OCI-LY7 (cell line): ENCODE data around the gene C6orf89. TPM values are rescaled to one million over a fixed set of nuclear protein-coding genes. Genes with fewer than 3 reads are reported as not detected.
A peak's percentile ranks its signal among the peaks of the same experiment; 100 is the strongest.

ENCODE experiments used
- BruUV-seq: library from RNA; stranded (reverse); fragments of 400-500 nt; replicated peaks from 2 replicates; lab custom pipeline; 2021; lab: Mats Ljungman, UMichigan
- CTCF ChIA-PET: fragments of 300-600 bp; sonication (Branson Sonifier 250); formaldehyde crosslinking; loops from one replicate; lab custom pipeline; 2022; ENCODE audit warnings: antibody characterized with exemption; ENCODE audit not compliant: unreplicated experiment; lab: Charles Lee
- POLR2A ChIA-PET: fragments of 300-600 bp; sonication (Branson Sonifier 250); formaldehyde crosslinking; loops from one replicate; lab custom pipeline; 2022; ENCODE audit warnings: antibody characterized with exemption; lab: Charles Lee
- DNase-seq: peaks from one replicate; pipeline ENCODE4 v3.0.0-alpha.2; 2015; ENCODE audit warnings: low spot score
- H2AFZ ChIP-seq: fragments of 200-600 bp; sonication (generic), shearing (Covaris generic); 2 replicates; pipeline ENCODE4 v1.6.1; 2014; ENCODE audit warnings: mild to moderate bottlenecking, antibody characterized with exemption, low read length, moderate library complexity
- H3K27ac ChIP-seq: fragments of 200-600 bp; sonication (generic); 2 replicates; pipeline ENCODE4 v1.5.1; 2014; ENCODE audit warnings: mixed run types, low read depth, mild to moderate bottlenecking, moderate library complexity, low read length, inconsistent platforms; ENCODE audit not compliant: poor library complexity, severe bottlenecking
- H3K36me3 ChIP-seq: fragments of 200-600 bp; sonication (generic); 2 replicates; pipeline ENCODE4 v1.6.1; 2014; ENCODE audit warnings: mild to moderate bottlenecking, antibody characterized with exemption, low read length, moderate library complexity, mixed read lengths; ENCODE audit not compliant: insufficient read depth
- H3K4me1 ChIP-seq: fragments of 200-600 bp; sonication (generic); 2 replicates; pipeline ENCODE4 v1.5.1; 2014; ENCODE audit warnings: mild to moderate bottlenecking, low read length; ENCODE audit not compliant: insufficient read depth, poor library complexity, severe bottlenecking
- H3K4me2 ChIP-seq: fragments of 200-600 bp; sonication (generic); 2 replicates; pipeline ENCODE4 v1.6.1; 2014; ENCODE audit warnings: mild to moderate bottlenecking, low read length
- H3K4me3 ChIP-seq: fragments of 200-600 bp; sonication (generic); 2 replicates; pipeline ENCODE4 v1.5.1; 2014; ENCODE audit warnings: mild to moderate bottlenecking, low read depth, low read length; ENCODE audit not compliant: poor library complexity, severe bottlenecking
- H3K79me2 ChIP-seq: fragments of 200-600 bp; sonication (generic); 2 replicates; pipeline ENCODE4 v1.6.1; 2016; ENCODE audit warnings: low read depth, mild to moderate bottlenecking, low read length, moderate library complexity, mixed read lengths; ENCODE audit not compliant: insufficient read depth
- H3K9me2 ChIP-seq: fragments of 200-600 bp; sonication (generic); 2 replicates; pipeline ENCODE4 v1.6.1; 2016; ENCODE audit warnings: mild to moderate bottlenecking, low read length, mixed read lengths; ENCODE audit not compliant: insufficient read depth
- H3K9me3 ChIP-seq: fragments of 200-600 bp; sonication (generic); 2 replicates; pipeline ENCODE4 v1.6.1; 2014; ENCODE audit warnings: mild to moderate bottlenecking, mixed run types, low read length, mixed read lengths
- H4K20me1 ChIP-seq: fragments of 200-600 bp; sonication (generic); 2 replicates; pipeline ENCODE4 v1.6.1; 2014; ENCODE audit warnings: mild to moderate bottlenecking, antibody characterized with exemption, low read length, moderate library complexity, mixed read lengths; ENCODE audit not compliant: insufficient read depth
- CTCF ChIP-seq: fragments of 200-600 bp; sonication (generic); conservative IDR thresholded peaks from 2 replicates; pipeline ENCODE4 v1.5.1; 2014; ENCODE audit warnings: mild to moderate bottlenecking, antibody characterized with exemption, low read length, moderate library complexity, mixed read lengths
- EZH2phosphoT487 ChIP-seq: fragments of 200-600 bp; sonication (generic); IDR thresholded peaks from 2 replicates; pipeline ENCODE4 v1.6.1; 2018; ENCODE audit warnings: low read depth, borderline replicate concordance, mild to moderate bottlenecking, mixed run types, antibody characterized with exemption, low read length, moderate library complexity, mixed read lengths
- intact Hi-C: fragments of 100-400 bp; cut with micrococcal nuclease; formaldehyde crosslinking; loops from one replicate; pipeline ENCODE4 v1.10.0; 2022; ENCODE audit not compliant: unreplicated experiment
- total RNA-seq, 2 experiments: library from RNA; depleted of rRNA in 1 of 2; stranded (reverse); fragments of >200 nt in 1 of 2; shearing (Covaris generic) in 1 of 2; gene quantifications; 2 replicates each; pipeline ENCODE4 v1.2.3, GENCODE V29; 2014 to 2022

Gene C6orf89
- total RNA-seq, 2 experiments from 2014 or later = 20.1 to 25.7 TPM

GRCh38 chr6:36955136-36955535 is 69.4 kb downstream of the C6orf89 start:
- H3K79me2 ChIP-seq = no peaks in the 10 kb centered on the region
- peak overlapping the region; percentile 56 for H2AFZ ChIP-seq
- no peaks in the 10 kb centered on the region for H4K20me1 ChIP-seq
- no peak overlapping the region for H3K4me3 ChIP-seq
- CTCF ChIA-PET = interaction anchor here (0.7 kb wide), 1 partner anchor 22 kb away, joined by 6 read pairs; no protein-coding TSS in a partner anchor
- H3K9me2 ChIP-seq = no peaks in the 10 kb centered on the region
- peak overlapping the region; percentile 45 for H3K4me2 ChIP-seq
- POLR2A ChIA-PET = interaction anchor here (0.9 to 1.8 kb wide), 2 partner anchors 51 to 66 kb away, joined by 4 to 5 read pairs; partner anchors contain the start of gene FGD2
- BruUV-seq = no TSS peak
- H3K36me3 ChIP-seq = no peaks in the 10 kb centered on the region
- no peaks in the 10 kb centered on the region for H3K9me3 ChIP-seq
- intact Hi-C loops = no loop called here
- H3K4me1 ChIP-seq = peaks cover 20% of the 10 kb centered on the region
- H3K27ac ChIP-seq = no peak overlapping the region
- TF ChIP-seq CTCF (no peak), EZH2phosphoT487 (no peak)
- DNase-seq = no peak

- Histone ChIP-seq H3K4me1 (peaks cover 20% of the 10 kb centered on the region), H3K36me3 (no peaks in the 10 kb centered on the region), H3K27ac (no peak overlapping the region), H3K4me2 (peak overlapping the region; percentile 45), H3K79me2 (no peaks in the 10 kb centered on the region), H2AFZ (peak overlapping the region; percentile 56), H3K4me3 (no peak overlapping the region), H3K9me2 (no peaks in the 10 kb centered on the region), H3K9me3 (no peaks in the 10 kb centered on the region), H4K20me1 (no peaks in the 10 kb centered on the region)
- peak; percentile 41 for DNase-seq
- ChIA-PET CTCF (interaction anchor here (0.7 kb wide), 1 partner anchor 22 kb away, joined by 6 read pairs; no protein-coding TSS in a partner anchor), POLR2A (interaction anchor here (0.7 to 1.8 kb wide), 3 partner anchors 30 to 66 kb away, joined by 3 to 5 read pairs (median 4); partner anchors contain the start of genes FGD2 and MTCH1)
- BruUV-seq = no TSS peak
- TF ChIP-seq EZH2phosphoT487 = no peak
- intact Hi-C loops = no loop called here
Measured at GRCh38 chr6:36955671-36956445, 70.1 kb downstream of the C6orf89 start.

- Histone ChIP-seq H3K79me2 (no peaks in the 10 kb centered on the region), H3K9me3 (no peaks in the 10 kb centered on the region), H2AFZ (no peak overlapping the region), H4K20me1 (no peaks in the 10 kb centered on the region), H3K4me2 (no peak overlapping the region), H3K36me3 (no peaks in the 10 kb centered on the region), H3K4me1 (peaks cover 20% of the 10 kb centered on the region), H3K9me2 (no peaks in the 10 kb centered on the region), H3K4me3 (no peak overlapping the region), H3K27ac (no peak overlapping the region)
- no peak for DNase-seq
- intact Hi-C loops = no loop called here
- ChIA-PET CTCF (no interaction called here), POLR2A (interaction anchor here (0.5 to 0.9 kb wide), 4 partner anchors 30 to 211 kb away, joined by 3 read pairs; partner anchors contain the start of gene MTCH1)
- TF ChIP-seq CTCF (no peak), EZH2phosphoT487 (no peak)
- BruUV-seq = no TSS peak
Measured at GRCh38 chr6:36956446-36956820, 70.7 kb downstream of the C6orf89 start.
